GM10847 (cell line): ENCODE measurements around the gene SMTN.

Experiments
- POLR2A ChIP-seq: IDR thresholded peaks from 2 replicates; pipeline ENCODE4 v1.6.1; 2011; ENCODE audit not compliant: insufficient read length; ENCODE audit errors: extremely low read depth

The SMTN gene

GRCh38 chr22:31080848-31081649 lies at the start of gene SMTN:
Gene SMTN (plus strand): TSS chr22:31081318. CDS start chr22:31083259, 1,941 bp downstream.
- peak; percentile 79 for TF ChIP-seq POLR2A

DNA sequence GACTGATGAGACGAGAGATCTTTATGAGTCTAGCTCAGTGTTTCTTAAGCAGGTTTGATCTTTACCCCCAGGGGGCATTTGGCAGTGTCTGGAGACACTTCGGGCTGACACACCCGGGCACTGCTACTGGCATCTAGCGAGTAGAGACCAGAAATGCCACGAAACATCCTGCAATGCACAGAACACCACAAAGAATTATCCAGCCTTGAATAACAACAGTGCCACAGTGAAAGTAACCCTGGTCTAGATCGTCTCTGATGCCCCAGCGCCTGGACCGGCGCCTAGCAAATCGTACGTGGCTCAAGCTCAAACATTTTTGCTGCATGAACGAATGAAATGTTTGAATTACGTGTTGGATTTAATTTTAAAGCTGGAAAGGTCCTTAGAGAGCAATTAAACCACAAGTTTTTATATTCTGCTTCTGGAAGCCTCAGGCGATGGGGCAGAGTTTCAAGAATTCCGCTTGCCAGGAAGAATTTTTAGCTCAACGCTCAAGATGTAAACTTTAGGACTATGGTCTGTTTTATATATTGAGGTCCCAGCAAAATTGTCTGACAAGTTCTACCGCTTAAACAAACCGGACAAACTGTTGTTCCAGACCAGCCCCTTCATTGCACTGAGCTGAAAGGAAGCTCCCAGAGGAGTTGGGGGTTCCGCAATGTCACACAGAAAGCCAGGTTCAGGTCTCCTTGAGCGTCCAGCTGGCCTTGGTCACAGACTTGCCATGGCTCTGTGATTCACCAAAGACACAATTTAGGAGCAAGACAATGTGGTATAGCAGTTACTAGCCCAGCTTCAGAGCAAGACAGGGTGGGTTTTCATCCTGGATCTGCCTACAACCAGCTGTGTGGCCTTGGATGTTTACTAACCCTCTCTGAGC lies 44.2 kb upstream of the SMTN start:
- TF ChIP-seq POLR2A: no peak

DNA sequence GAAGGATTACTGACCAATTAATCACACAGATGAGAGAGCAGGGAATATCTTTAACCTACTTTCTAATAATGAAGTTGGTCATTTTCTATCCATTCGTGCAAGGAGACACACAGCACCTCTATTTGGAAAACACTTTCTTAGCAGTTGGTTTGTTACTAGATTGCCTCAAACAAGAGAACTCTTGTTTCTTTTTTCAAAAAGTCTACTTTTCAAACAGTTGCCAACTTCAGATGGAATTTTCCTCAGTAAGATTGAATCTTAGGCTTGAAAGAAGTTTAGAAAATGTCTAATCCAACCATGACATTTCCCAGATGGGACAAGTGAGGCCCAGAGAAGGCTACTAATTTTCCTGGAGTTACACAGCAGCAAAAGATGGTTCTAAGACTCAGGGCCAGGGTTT lies 42.4 kb upstream of the SMTN start:
- no peak for TF ChIP-seq POLR2A

DNA sequence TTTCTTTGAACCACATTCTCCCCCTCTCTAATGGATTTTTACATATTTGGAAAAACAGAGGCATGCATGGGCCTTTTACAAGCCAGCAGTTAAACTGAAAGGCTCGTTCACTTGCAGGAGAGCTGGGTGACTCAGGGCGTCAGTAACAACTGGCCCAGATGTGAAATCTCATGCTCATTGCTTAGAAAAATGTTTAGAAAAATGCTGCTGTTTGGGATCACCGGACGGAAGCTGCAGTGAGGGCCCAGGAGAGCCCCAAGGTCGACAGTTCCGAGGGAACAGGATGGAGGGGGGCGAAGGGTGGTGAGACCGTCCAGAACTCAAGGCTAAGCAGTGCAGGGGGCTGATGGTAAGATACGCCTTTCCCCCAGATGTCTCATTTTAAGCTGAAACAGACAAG lies 41.7 kb upstream of the SMTN start:
- no peak for TF ChIP-seq POLR2A

GRCh38 chr22:31040542-31041398 lies 40.3 kb upstream of the SMTN start:
- TF ChIP-seq POLR2A: no peak

DNA sequence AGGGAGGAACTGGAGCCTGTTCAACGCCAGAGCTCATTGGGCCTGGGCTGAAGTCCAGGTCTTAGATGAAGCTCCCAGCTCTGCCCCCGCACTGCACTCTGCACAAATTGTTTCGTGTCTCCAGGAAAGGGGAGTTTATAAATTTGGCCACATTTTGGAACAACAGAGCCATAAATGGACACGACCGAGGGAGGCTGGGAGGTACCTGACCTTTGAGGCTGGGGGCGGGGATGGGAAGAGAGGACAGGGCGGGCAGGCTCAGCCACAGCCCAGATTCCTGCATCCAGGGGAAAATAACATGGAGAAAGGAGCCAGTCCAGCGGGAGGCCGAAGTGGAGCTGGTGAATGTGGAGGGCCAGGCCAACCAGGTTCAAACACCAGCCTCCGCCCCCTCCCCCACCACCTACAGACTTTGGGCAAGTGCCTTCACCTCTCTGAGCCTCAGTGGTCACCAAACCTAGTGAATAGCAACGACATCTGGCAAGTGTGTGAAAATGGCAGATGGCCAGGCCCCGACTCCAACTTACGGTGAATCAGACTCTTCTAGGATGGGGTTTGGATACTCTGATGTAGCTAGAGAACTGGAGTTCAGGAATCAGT lies 36.8 kb upstream of the SMTN start:
- no peak for TF ChIP-seq POLR2A

DNA sequence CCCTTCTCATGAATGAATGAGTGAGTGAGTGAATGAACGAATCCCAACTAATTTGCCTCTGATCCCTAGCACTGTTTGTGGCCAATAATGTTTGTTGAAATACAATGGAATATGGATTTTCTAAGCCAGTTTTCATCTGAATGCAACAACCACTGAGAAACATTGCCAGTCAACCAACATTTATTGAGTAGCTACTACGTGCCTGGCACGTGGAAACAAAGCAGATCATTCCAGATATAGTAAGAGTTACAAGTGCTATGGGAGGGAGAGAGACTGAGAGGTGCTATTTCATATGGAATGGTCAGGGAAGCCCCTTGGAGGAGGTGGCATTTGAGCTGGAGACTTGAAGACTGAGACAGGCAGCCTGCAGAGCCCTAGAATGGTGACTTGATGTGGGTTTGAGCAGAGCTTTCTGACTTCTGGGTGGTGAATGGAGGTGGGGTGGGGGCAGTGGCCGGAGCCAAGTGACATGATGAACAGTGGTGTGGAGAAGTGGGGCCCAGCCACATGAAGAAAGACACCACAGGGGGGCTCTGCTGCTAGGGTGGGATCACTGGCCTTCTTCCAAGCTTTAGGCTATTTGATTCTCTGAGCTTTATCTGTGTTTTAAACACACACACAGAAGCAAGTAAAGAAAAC lies 35.1 kb upstream of the SMTN start:
- TF ChIP-seq POLR2A: no peak

DNA sequence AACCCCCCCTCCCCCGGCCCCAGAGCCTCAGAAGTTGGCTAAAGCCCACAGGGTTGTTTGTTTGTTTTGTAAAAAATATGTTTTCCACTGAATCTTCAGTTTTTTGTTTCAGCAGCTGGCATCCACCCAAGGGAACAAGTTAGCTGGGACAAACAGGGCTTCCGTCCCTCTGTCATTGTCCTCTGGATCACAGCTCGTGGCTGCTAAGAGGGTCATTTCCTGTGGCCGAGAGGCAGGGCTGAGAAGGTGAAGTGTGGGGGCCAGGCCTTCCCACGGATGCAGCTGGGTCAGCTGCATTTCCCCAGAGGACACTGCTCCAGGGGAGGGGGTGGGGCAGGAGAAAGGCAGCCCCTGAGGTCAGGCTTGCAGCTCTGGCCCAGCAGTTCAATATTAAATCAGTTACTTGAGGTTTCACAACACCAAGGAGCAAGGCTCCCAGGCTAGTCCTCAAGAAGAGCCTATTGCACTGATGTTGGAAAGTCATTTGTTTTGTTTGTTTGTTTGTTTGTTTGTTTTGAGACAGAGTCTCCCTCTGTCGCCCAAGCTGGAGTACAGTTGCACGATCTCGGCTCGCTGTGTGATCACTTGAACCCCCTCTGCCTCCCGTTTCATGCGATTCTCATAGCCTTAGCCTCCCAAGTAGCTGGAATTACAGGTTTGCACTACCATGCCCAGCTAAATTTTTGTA lies 34.4 kb upstream of the SMTN start:
- TF ChIP-seq POLR2A: no peak

DNA sequence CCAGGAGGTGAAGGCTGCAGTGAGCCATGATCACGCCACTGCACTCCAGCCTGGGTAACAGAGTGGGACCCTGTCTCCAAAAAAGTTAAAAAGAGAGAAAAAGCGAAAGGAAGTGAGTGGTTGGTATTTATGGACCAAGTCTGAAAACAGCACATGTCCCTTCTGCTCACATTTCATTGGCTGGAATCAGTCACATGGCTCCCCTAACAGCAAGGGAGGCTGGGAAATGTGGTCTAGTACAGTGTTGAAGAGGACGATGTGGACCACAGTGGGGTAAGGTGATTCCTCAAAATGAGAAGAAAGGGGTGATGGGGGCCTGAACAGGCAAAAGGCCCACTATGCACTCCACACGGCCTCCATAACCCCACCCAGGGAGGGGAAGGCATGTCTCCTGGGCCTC lies 32.5 kb upstream of the SMTN start:
- TF ChIP-seq POLR2A: no peak

- TF ChIP-seq POLR2A: no peak
Observed at GRCh38 chr22:31049815-31050420, 31.2 kb upstream of the SMTN start.

DNA sequence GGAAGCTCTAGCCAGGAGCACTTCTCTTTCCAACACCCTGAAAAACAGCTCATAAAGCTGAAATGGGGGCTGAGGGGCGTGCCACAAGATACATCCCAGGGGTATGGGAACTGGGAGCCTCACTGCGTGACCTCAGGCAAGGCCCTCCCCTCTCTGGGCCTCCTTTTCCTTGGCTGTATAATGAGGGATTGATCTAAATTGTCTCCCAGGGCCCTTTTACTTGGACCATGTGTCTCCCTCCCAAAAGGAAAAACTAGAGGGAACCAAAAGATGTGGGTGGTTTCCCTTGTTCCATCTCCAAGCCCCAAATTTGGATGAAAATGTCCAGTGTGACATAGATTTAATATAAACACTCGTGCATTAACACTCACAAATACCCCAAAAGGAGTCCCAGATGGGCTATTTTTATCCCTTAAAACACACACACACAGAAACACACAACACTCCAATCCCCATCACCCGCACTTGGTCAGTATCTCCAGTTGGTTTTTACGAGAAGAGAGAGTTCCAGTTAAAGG lies 25.9 kb upstream of the SMTN start:
- no peak for TF ChIP-seq POLR2A

- TF ChIP-seq POLR2A: no peak
Observed at GRCh38 chr22:31055635-31056159, 25.4 kb upstream of the SMTN start.

DNA sequence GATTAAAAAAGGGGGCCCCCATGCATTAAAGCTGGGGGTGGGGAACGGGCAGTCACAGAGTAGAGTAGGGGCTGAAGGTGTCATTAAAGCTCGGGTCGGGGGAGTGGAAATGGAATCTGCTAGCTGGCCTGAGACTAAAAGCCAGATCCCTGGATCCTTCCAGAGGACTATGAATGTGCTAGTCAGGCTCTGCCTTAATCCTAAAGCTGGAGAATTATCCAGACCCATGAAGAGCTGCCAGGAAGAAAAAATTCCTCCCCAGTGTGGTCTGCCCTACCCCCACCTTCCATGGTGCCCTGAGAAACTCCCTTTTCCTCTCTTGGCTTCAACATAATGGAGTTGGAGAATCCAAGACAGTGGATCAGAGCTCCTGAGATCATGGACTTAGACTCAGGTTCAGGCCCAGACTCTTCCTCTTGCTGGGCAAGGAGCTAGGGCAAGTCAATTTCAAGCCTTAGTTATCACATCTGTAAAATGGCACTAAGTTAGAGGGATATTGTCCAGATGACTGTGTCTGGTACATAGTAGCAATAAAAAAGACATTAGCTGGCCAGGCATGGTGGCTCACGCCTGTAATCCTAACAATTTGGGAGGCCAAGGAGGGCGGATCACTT lies 24.0 kb upstream of the SMTN start:
- no peak for TF ChIP-seq POLR2A
